Stomach (tissue), 4 donors: ENCODE data around the gene TENM3.

Experiments
- CTCF ChIP-seq, 7 experiments: fragments of 450-650 bp in 4 of 7; fragments of 200-600 bp in 3 of 7; sonication (generic) in 3 of 7; IDR thresholded peaks; one replicate each; pipeline ENCODE4 v1.5.1; 2016 to 2019; ENCODE audit warnings: antibody characterized with exemption in 7 of 7, control low read depth in 2 of 7, mild to moderate bottlenecking in 1 of 7
- EP300 ChIP-seq: sonication (generic); formaldehyde crosslinking; IDR thresholded peaks from one replicate; pipeline ENCODE4 v1.6.1; 2017; ENCODE audit warnings: antibody characterized with exemption
- POLR2AphosphoS5 ChIP-seq, 3 donors: sonication (generic); formaldehyde crosslinking; IDR thresholded peaks; one replicate each; pipeline ENCODE4 v1.6.1; 2016; ENCODE audit warnings: antibody characterized with exemption in 3 of 3

GRCh38 chr4:182238355-182238931 is 4.8 kb upstream of the TENM3 start:
- TF ChIP-seq POLR2AphosphoS5 (IDR thresholded peaks at IDR 0.05) (no peak), CTCF (IDR thresholded peaks at IDR 0.05) (no peak), EP300 (no peak)
